IMR-90 (cell line): ENCODE results near the gene NPHP4. TPM values are rescaled to one million over a fixed set of nuclear protein-coding genes. Genes with fewer than 3 reads are reported as not detected.

Experiments used
- ATAC-seq: fragments of 200-7000 bp; cut with Tn5 transposase; 2 replicates; pipeline ENCODE4 v1.9.1; 2020; ENCODE audit warnings: low read depth, mild to moderate bottlenecking, moderate library complexity
- BruUV-seq: library from RNA; stranded (reverse); fragments of 400-500 nt; replicated peaks from 2 replicates; lab custom pipeline; 2021; lab: Mats Ljungman, UMichigan
- CTCF ChIA-PET: fragments of 300-600 bp; formaldehyde crosslinking; extraction: SDS; loops from one replicate; lab custom pipeline; 2021; ENCODE audit warnings: antibody characterized with exemption; lab: Yijun Ruan, JAX
- POLR2A ChIA-PET: fragments of 300-600 bp; sonication (Branson Sonifier 250); formaldehyde crosslinking; loops from one replicate; lab custom pipeline; 2022; ENCODE audit warnings: antibody characterized with exemption; ENCODE audit not compliant: unreplicated experiment; lab: Charles Lee
- DNase-seq: peaks from one replicate; pipeline ENCODE4 v3.0.0; 2013
- H2AFZ ChIP-seq: replicated peaks from 2 replicates; pipeline ENCODE3; 2013; ENCODE audit warnings: low read length, mild to moderate bottlenecking; ENCODE audit not compliant: poor library complexity
- H2AK5ac ChIP-seq: 2 replicates; pipeline ENCODE4 v1.6.1; 2013; ENCODE audit warnings: low read depth, low read length, inconsistent platforms
- H2AK9ac ChIP-seq: replicated peaks from 2 replicates; pipeline ENCODE3; 2013; ENCODE audit warnings: mild to moderate bottlenecking, low read depth, low read length, moderate library complexity; ENCODE audit not compliant: poor library complexity
- H2BK120ac ChIP-seq: 2 replicates; pipeline ENCODE4 v1.6.1; 2013; ENCODE audit warnings: low read depth, low read length, inconsistent platforms
- H2BK15ac ChIP-seq: 3 replicates; pipeline ENCODE4 v1.6.1; 2013; ENCODE audit warnings: low read depth, low read length, inconsistent platforms
- H2BK20ac ChIP-seq: 2 replicates; pipeline ENCODE4 v1.6.1; 2013; ENCODE audit warnings: low read depth, mild to moderate bottlenecking, inconsistent platforms, low read length, moderate library complexity
- H2BK5ac ChIP-seq: 2 replicates; pipeline ENCODE4 v1.6.1; 2013; ENCODE audit warnings: mild to moderate bottlenecking, low read depth, low read length, inconsistent platforms; ENCODE audit not compliant: poor library complexity, severe bottlenecking
- H3K14ac ChIP-seq: replicated peaks from 2 replicates; pipeline ENCODE4 v1.6.1; 2013; ENCODE audit warnings: low read depth, low read length, inconsistent platforms
- H3K18ac ChIP-seq: 2 replicates; pipeline ENCODE4 v1.6.1; 2013; ENCODE audit warnings: low read depth, low read length, control low read depth
- H3K23ac ChIP-seq: 2 replicates; pipeline ENCODE4 v1.6.1; 2013; ENCODE audit warnings: low read depth, low read length, inconsistent platforms
- H3K27ac ChIP-seq: 2 replicates; pipeline ENCODE4 v1.5.1; 2013; ENCODE audit warnings: mild to moderate bottlenecking, control low read depth, low read length; ENCODE audit not compliant: insufficient read depth
- H3K27me3 ChIP-seq: 2 replicates; pipeline ENCODE4 v1.6.1; 2013; ENCODE audit warnings: low read length; ENCODE audit not compliant: control insufficient read depth, insufficient read depth
- H3K36me3 ChIP-seq: 2 replicates; pipeline ENCODE4 v1.6.1; 2013; ENCODE audit warnings: low read length, mixed read lengths; ENCODE audit not compliant: control insufficient read depth, insufficient read depth
- H3K4ac ChIP-seq: 2 replicates; pipeline ENCODE4 v1.6.1; 2013; ENCODE audit warnings: low read depth, low read length, inconsistent platforms
- H3K4me1 ChIP-seq: 2 replicates; pipeline ENCODE4 v1.6.1; 2013; ENCODE audit warnings: low read length, mixed read lengths; ENCODE audit not compliant: control insufficient read depth, insufficient read depth
- H3K4me2 ChIP-seq: 2 replicates; pipeline ENCODE4 v1.6.1; 2013; ENCODE audit warnings: low read depth, mild to moderate bottlenecking, control low read depth, low read length, moderate library complexity
- H3K4me3 ChIP-seq: 2 replicates; pipeline ENCODE4 v1.5.1; 2013; ENCODE audit warnings: low read depth, mild to moderate bottlenecking, control low read depth, low read length, moderate library complexity; ENCODE audit not compliant: insufficient read depth
- H3K56ac ChIP-seq: 2 replicates; pipeline ENCODE4 v1.6.1; 2013; ENCODE audit warnings: low read length, inconsistent platforms; ENCODE audit not compliant: insufficient read depth; ENCODE audit errors: extremely low read depth
- H3K79me1 ChIP-seq, 2 experiments: 2 replicates each; pipeline ENCODE4 v1.6.1; 2013; ENCODE audit warnings: low read length in 2 of 2, inconsistent platforms in 1 of 2, low read depth in 1 of 2
- H3K9ac ChIP-seq: 2 replicates; pipeline ENCODE4 v1.6.1; 2013; ENCODE audit warnings: low read depth, low read length, control low read depth
- H3K9me1 ChIP-seq: 2 replicates; pipeline ENCODE4 v1.6.1; 2013; ENCODE audit warnings: low read length, inconsistent platforms; ENCODE audit not compliant: insufficient read depth
- H3K9me3 ChIP-seq: 2 replicates; pipeline ENCODE4 v1.6.1; 2013; ENCODE audit warnings: low read length; ENCODE audit not compliant: control insufficient read depth, insufficient read depth
- H4K20me1 ChIP-seq: 2 replicates; pipeline ENCODE4 v1.6.1; 2013; ENCODE audit warnings: low read length, inconsistent platforms; ENCODE audit not compliant: insufficient read depth
- H4K5ac ChIP-seq: 2 replicates; pipeline ENCODE4 v1.6.1; 2013; ENCODE audit warnings: mild to moderate bottlenecking, low read depth, low read length, control low read depth
- H4K8ac ChIP-seq, 2 experiments: 2 replicates each; pipeline ENCODE4 v1.6.1; 2013; ENCODE audit warnings: low read depth in 2 of 2, low read length in 2 of 2, control low read depth in 1 of 2, inconsistent platforms in 1 of 2
- H4K91ac ChIP-seq: 2 replicates; pipeline ENCODE4 v1.6.1; 2013; ENCODE audit warnings: low read depth, low read length, inconsistent platforms; ENCODE audit not compliant: insufficient read depth
- BHLHE40 ChIP-seq: fragments of 150-350 bp; IDR thresholded peaks from 2 replicates; pipeline ENCODE4 v1.6.1; 2016; ENCODE audit warnings: mild to moderate bottlenecking, low read depth, low read length
- CEBPB ChIP-seq: IDR thresholded peaks from 2 replicates; pipeline ENCODE4 v1.6.1; 2012; ENCODE audit warnings: low read depth, low read length, improper control_type of control experiment
- CHD1 ChIP-seq: IDR thresholded peaks from 2 replicates; pipeline ENCODE4 v1.6.1; 2012; ENCODE audit warnings: low read depth, low read length, improper control_type of control experiment
- FOS ChIP-seq: fragments of 150-350 bp; IDR thresholded peaks from 2 replicates; pipeline ENCODE4 v1.6.1; 2016; ENCODE audit warnings: low read depth, low read length
- MAFK ChIP-seq: IDR thresholded peaks from 2 replicates; pipeline ENCODE4 v1.6.1; 2012; ENCODE audit warnings: low read depth, low read length, improper control_type of control experiment
- MAZ ChIP-seq: IDR thresholded peaks from 2 replicates; pipeline ENCODE4 v1.6.1; 2012; ENCODE audit warnings: low read depth, mild to moderate bottlenecking, low read length, improper control_type of control experiment, moderate library complexity, borderline replicate concordance
- MXI1 ChIP-seq: IDR thresholded peaks from 2 replicates; pipeline ENCODE4 v1.6.1; 2012; ENCODE audit warnings: low read depth, mild to moderate bottlenecking, low read length, moderate library complexity, borderline replicate concordance
- NFE2L2 ChIP-seq: fragments of 150-350 bp; IDR thresholded peaks from 2 replicates; pipeline ENCODE4 v1.6.1; 2016; ENCODE audit warnings: low read depth, mild to moderate bottlenecking, low read length
- POLR2A ChIP-seq: IDR thresholded peaks from 2 replicates; pipeline ENCODE4 v1.6.1; 2012; ENCODE audit warnings: mild to moderate bottlenecking, low read depth, low read length
- RAD21 ChIP-seq: IDR thresholded peaks from 2 replicates; pipeline ENCODE4 v1.6.1; 2012; ENCODE audit warnings: low read length, improper control_type of control experiment
- RCOR1 ChIP-seq: IDR thresholded peaks from 2 replicates; pipeline ENCODE4 v1.6.1; 2012; ENCODE audit warnings: mild to moderate bottlenecking, low read length, improper control_type of control experiment; ENCODE audit not compliant: insufficient replicate concordance
- RFX5 ChIP-seq: IDR thresholded peaks from 2 replicates; pipeline ENCODE4 v1.8.0; 2012; ENCODE audit warnings: low read depth, mild to moderate bottlenecking, low read length, moderate library complexity
- SMC3 ChIP-seq: fragments of 150-350 bp; IDR thresholded peaks from 2 replicates; pipeline ENCODE4 v1.6.1; 2016; ENCODE audit warnings: low read depth, mild to moderate bottlenecking, antibody characterized with exemption, low read length, moderate library complexity
- USF2 ChIP-seq: fragments of 150-350 bp; IDR thresholded peaks from 2 replicates; pipeline ENCODE4 v1.6.1; 2017; ENCODE audit warnings: mild to moderate bottlenecking, antibody characterized with exemption, low read length, low read depth
- WGBS, 2 experiments: methylation state at CpG; one replicate each; pipeline versions ENCODE4 v1.1.5 to v1.1.7; 2013; ENCODE audit warnings: missing lambda C conversion rate in 2 of 2; ENCODE audit not compliant: insufficient read length in 1 of 2; ENCODE audit errors: extremely low coverage in 2 of 2; 5-methylcytosine and 5-hydroxymethylcytosine counted together
- dilution Hi-C: fragments of 300-500 bp; cut with HindIII; formaldehyde crosslinking; loops from one replicate; pipeline ENCODE4 v1.14.3; 2018; ENCODE audit warnings: low sequenced_read_pairs; ENCODE audit not compliant: unreplicated experiment
- in situ Hi-C: fragments of 300-500 bp; cut with MboI; formaldehyde crosslinking; loops from 3 replicates; pipeline ENCODE4 v1.14.3; 2019; ENCODE audit warnings: low sequenced_read_pairs, inconsistent platforms, mixed read lengths
- intact Hi-C: fragments of 100-400 bp; cut with micrococcal nuclease; formaldehyde crosslinking; loops from 2 replicates; pipeline ENCODE4 v1.10.0; 2022
- polyA plus RNA-seq, 3 experiments: library from polyadenylated mRNA; depleted of rRNA; stranded (reverse); fragments of >200 nt; gene quantifications; 2 replicates each; pipeline ENCODE4 v1.2.3, GENCODE V29; 2012; ENCODE audit warnings: low replicate concordance in 1 of 3
- total RNA-seq: library from RNA; depleted of rRNA; stranded (reverse); fragments of >200 nt; gene quantifications from 2 replicates; pipeline ENCODE4 v1.2.3, GENCODE V29; 2012
- TF ChIP-seq, protein P1 (sequence below): conservative IDR thresholded peaks from 2 replicates; pipeline ENCODE4 v1.5.1; 2012; ENCODE audit warnings: mild to moderate bottlenecking, low read depth, low read length, improper control_type of control experiment
- TF ChIP-seq, protein P2 (sequence below): fragments of 150-350 bp; IDR thresholded peaks from 2 replicates; pipeline ENCODE4 v1.6.1; 2016; ENCODE audit warnings: low read depth, mild to moderate bottlenecking, low read length, moderate library complexity, borderline replicate concordance

The NPHP4 gene
- total and polyA plus RNA-seq, 2 of the 4 experiments (the other 2 are of a cell fraction) = 2.0 to 5.5 TPM

GRCh38 chr1:6040861-6041415 is 48.7 kb upstream of the NPHP4 start:
- no peak for TF ChIP-seq POLR2A
- no peak for TF ChIP-seq RFX5
- no peak for TF ChIP-seq CEBPB
- TF ChIP-seq FOS = no peak
- TF ChIP-seq MXI1 = no peak
- TF ChIP-seq RAD21 = no peak
- no peak for TF ChIP-seq RCOR1
- no peak for TF ChIP-seq USF2
- no peak for TF ChIP-seq SMC3
- TF ChIP-seq NFE2L2 = no peak
- TF ChIP-seq MAZ = no peak
- no peak for TF ChIP-seq BHLHE40
- TF ChIP-seq, protein P1, sequence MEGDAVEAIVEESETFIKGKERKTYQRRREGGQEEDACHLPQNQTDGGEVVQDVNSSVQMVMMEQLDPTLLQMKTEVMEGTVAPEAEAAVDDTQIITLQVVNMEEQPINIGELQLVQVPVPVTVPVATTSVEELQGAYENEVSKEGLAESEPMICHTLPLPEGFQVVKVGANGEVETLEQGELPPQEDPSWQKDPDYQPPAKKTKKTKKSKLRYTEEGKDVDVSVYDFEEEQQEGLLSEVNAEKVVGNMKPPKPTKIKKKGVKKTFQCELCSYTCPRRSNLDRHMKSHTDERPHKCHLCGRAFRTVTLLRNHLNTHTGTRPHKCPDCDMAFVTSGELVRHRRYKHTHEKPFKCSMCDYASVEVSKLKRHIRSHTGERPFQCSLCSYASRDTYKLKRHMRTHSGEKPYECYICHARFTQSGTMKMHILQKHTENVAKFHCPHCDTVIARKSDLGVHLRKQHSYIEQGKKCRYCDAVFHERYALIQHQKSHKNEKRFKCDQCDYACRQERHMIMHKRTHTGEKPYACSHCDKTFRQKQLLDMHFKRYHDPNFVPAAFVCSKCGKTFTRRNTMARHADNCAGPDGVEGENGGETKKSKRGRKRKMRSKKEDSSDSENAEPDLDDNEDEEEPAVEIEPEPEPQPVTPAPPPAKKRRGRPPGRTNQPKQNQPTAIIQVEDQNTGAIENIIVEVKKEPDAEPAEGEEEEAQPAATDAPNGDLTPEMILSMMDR = no peak
- TF ChIP-seq, protein P2, sequence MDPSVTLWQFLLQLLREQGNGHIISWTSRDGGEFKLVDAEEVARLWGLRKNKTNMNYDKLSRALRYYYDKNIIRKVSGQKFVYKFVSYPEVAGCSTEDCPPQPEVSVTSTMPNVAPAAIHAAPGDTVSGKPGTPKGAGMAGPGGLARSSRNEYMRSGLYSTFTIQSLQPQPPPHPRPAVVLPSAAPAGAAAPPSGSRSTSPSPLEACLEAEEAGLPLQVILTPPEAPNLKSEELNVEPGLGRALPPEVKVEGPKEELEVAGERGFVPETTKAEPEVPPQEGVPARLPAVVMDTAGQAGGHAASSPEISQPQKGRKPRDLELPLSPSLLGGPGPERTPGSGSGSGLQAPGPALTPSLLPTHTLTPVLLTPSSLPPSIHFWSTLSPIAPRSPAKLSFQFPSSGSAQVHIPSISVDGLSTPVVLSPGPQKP = no peak
- no peak for TF ChIP-seq CHD1
- TF ChIP-seq MAFK = no peak
- dilution Hi-C loops = no loop called here
- ChIA-PET POLR2A (no interaction called here), CTCF (no interaction called here)
- peaks cover 11% of the 10 kb centered on the region; the same call in 1 of the 2 replicates for H3K27me3 ChIP-seq
- H3K56ac ChIP-seq = no peak overlapping the region
- H3K4me3 ChIP-seq = no peak overlapping the region
- 71% methylated on average over 14 of the region's 22 CpGs; no CpG with 5 or more reads in 1 of the 2 experiments for WGBS, 2 experiments
- no peak overlapping the region for H4K5ac ChIP-seq
- no peaks in the 10 kb centered on the region for H3K79me1 ChIP-seq
- no peak overlapping the region for H3K9ac ChIP-seq
- no peak overlapping the region for H3K14ac ChIP-seq
- no TSS peak for BruUV-seq
- in situ Hi-C loops = no loop called here
- no peak overlapping the region for H2BK20ac ChIP-seq
- no peaks in the 10 kb centered on the region for H4K20me1 ChIP-seq
- no peaks in the 10 kb centered on the region for H3K9me1 ChIP-seq
- intact Hi-C loops = no loop called here
- no peak overlapping the region for H3K23ac ChIP-seq
- H3K18ac ChIP-seq = no peak overlapping the region
- H3K9me3 ChIP-seq = no peaks in the 10 kb centered on the region
- no peak overlapping the region for H3K27ac ChIP-seq
- H3K4me2 ChIP-seq = no peak overlapping the region
- no peak overlapping the region for H2BK15ac ChIP-seq
- no peak overlapping the region for H3K4ac ChIP-seq
- H2BK120ac ChIP-seq = no peak overlapping the region
- no peak for ATAC-seq
- H2AK9ac ChIP-seq = no peak overlapping the region
- H4K91ac ChIP-seq = no peak overlapping the region
- no peaks in the 10 kb centered on the region for H3K4me1 ChIP-seq
- H3K36me3 ChIP-seq = no peaks in the 10 kb centered on the region
- no peak for DNase-seq
- no peak overlapping the region for H2BK5ac ChIP-seq
- H2AK5ac ChIP-seq = no peak overlapping the region
- H2AFZ ChIP-seq = no peak overlapping the region
- no peak overlapping the region for H4K8ac ChIP-seq
